SK-N-SH (cell line): ENCODE measurements around the gene MAP3K13. TPM values are rescaled to one million over a fixed set of nuclear protein-coding genes. Genes with fewer than 3 reads are reported as not detected.

Experiments
- CTCF ChIA-PET: fragments of 300-600, 350-600 bp; formaldehyde crosslinking; extraction: SDS; loops from one replicate; lab custom pipeline; 2021; lab: Yijun Ruan, JAX
- POLR2A ChIA-PET: fragments of 350-600 bp; sonication (Branson Sonifier 250); formaldehyde crosslinking; extraction: SDS; loops from one replicate; lab custom pipeline; 2020; ENCODE audit warnings: antibody characterized with exemption, inconsistent platforms; lab: Yijun Ruan, JAX
- DNase-seq: peaks from one replicate; pipeline ENCODE4 v3.0.0; 2012
- H2AFZ ChIP-seq: fragments of 200-600 bp; sonication (generic); 2 replicates; pipeline ENCODE4 v1.8.1; 2016; ENCODE audit warnings: antibody characterized with exemption, mild to moderate bottlenecking, low read depth
- H3F3A ChIP-seq: fragments of 200-600 bp; sonication (generic); replicated peaks from 2 replicates; pipeline ENCODE3; 2016; ENCODE audit warnings: antibody characterized with exemption, mild to moderate bottlenecking; ENCODE audit not compliant: insufficient read depth
- H3K27ac ChIP-seq, 2 experiments: fragments of 200-500 bp in 1 of 2; fragments of 200-600 bp in 1 of 2; sonication (Bioruptor generic) in 1 of 2; sonication (generic), shearing (Covaris generic) in 1 of 2; 2 replicates each; pipeline versions ENCODE4 v1.5.1 to v1.6.1; 2014 to 2016; ENCODE audit warnings: low read depth in 2 of 2, inconsistent platforms in 1 of 2, low read length in 1 of 2, mild to moderate bottlenecking in 1 of 2, mixed read lengths in 1 of 2
- H3K27me3 ChIP-seq: fragments of 200-600 bp; sonication (generic), shearing (Covaris generic); 2 replicates; pipeline ENCODE4 v1.6.1; 2016; ENCODE audit warnings: mixed run types; ENCODE audit not compliant: insufficient read depth
- H3K36me3 ChIP-seq, 2 experiments: fragments of 200-500 bp in 1 of 2; fragments of 200-600 bp in 1 of 2; sonication (Bioruptor generic) in 1 of 2; sonication (generic) in 1 of 2; replicated peaks in 1 of 2; 2 replicates each; pipeline versions ENCODE3 to v1.5.1; 2014 to 2016; ENCODE audit warnings: low read length in 1 of 2, mild to moderate bottlenecking in 1 of 2; ENCODE audit not compliant: insufficient read depth in 2 of 2, control insufficient read depth in 1 of 2
- H3K4me1 ChIP-seq, 2 experiments: fragments of 200-500 bp in 1 of 2; fragments of 200-600 bp in 1 of 2; sonication (Bioruptor generic) in 1 of 2; sonication (generic), shearing (Covaris generic) in 1 of 2; 2 replicates each; pipeline versions ENCODE4 v1.5.1 to v1.6.1; 2014 to 2016; ENCODE audit warnings: low read depth in 1 of 2, low read length in 1 of 2, mixed run types in 1 of 2; ENCODE audit not compliant: insufficient read depth in 2 of 2, control insufficient read depth in 1 of 2
- H3K4me2 ChIP-seq: fragments of 200-600 bp; sonication (generic), shearing (Covaris generic); 2 replicates; pipeline ENCODE4 v1.6.1; 2017; ENCODE audit warnings: mixed run types
- H3K4me3 ChIP-seq, 2 experiments: fragments of 200-500 bp in 1 of 2; fragments of 200-600 bp in 1 of 2; sonication (Bioruptor generic) in 1 of 2; sonication (generic), shearing (Covaris generic) in 1 of 2; 2 replicates each; pipeline versions ENCODE4 v1.5.1 to v1.8.1; 2014 to 2016; ENCODE audit warnings: low read depth in 2 of 2, inconsistent platforms in 1 of 2, low read length in 1 of 2, mild to moderate bottlenecking in 1 of 2, mixed read lengths in 1 of 2, moderate library complexity in 1 of 2
- H3K79me2 ChIP-seq: fragments of 200-600 bp; sonication (generic); 2 replicates; pipeline ENCODE4 v1.8.1; 2017; ENCODE audit warnings: mild to moderate bottlenecking; ENCODE audit not compliant: insufficient read depth
- H3K9ac ChIP-seq: fragments of 200-600 bp; sonication (generic); 2 replicates; pipeline ENCODE4 v1.6.1; 2017; ENCODE audit warnings: mixed run types
- H3K9me2 ChIP-seq: fragments of 200-600 bp; sonication (generic); 2 replicates; pipeline ENCODE4 v1.6.1; 2017; ENCODE audit warnings: mixed run types
- H3K9me3 ChIP-seq: fragments of 200-600 bp; sonication (generic); 2 replicates; pipeline ENCODE4 v1.6.1; 2017; ENCODE audit warnings: mixed run types, mild to moderate bottlenecking, moderate library complexity
- H4K20me1 ChIP-seq: fragments of 200-600 bp; sonication (generic); 2 replicates; pipeline ENCODE4 v1.6.1; 2017; ENCODE audit warnings: mild to moderate bottlenecking, mixed run types; ENCODE audit not compliant: insufficient read depth
- FOXJ3 ChIP-seq: sonication (generic); formaldehyde crosslinking; IDR thresholded peaks from 2 replicates; pipeline ENCODE4 v1.5.1; 2020; ENCODE audit warnings: mild to moderate bottlenecking, missing genetic modification reagents
- FOXM1 ChIP-seq: IDR thresholded peaks from 2 replicates; pipeline ENCODE4 v1.4.0; 2012; ENCODE audit warnings: low read depth, mild to moderate bottlenecking
- JUND ChIP-seq: IDR thresholded peaks from 2 replicates; pipeline ENCODE4 v1.4.0; 2012
- NRF1 ChIP-seq: IDR thresholded peaks from 2 replicates; pipeline ENCODE4 v1.6.1; 2012; ENCODE audit warnings: low read depth, mild to moderate bottlenecking, low read length
- POLR2AphosphoS5 ChIP-seq: IDR thresholded peaks from 2 replicates; pipeline ENCODE4 v1.6.1; 2012; ENCODE audit warnings: low read depth, low read length
- RCOR1 ChIP-seq: fragments of 150-350 bp; IDR thresholded peaks from 2 replicates; pipeline ENCODE4 v1.6.1; 2017; ENCODE audit warnings: antibody characterized with exemption, low read length
- RFX5 ChIP-seq: IDR thresholded peaks from 2 replicates; pipeline ENCODE4 v1.6.1; 2012; ENCODE audit warnings: mild to moderate bottlenecking, improper control_type of control experiment, low read length
- SIN3A ChIP-seq: IDR thresholded peaks from 2 replicates; pipeline ENCODE4 v1.6.1; 2012; ENCODE audit warnings: low read depth, mild to moderate bottlenecking, low read length, moderate library complexity, borderline replicate concordance
- SMC3 ChIP-seq: IDR thresholded peaks from 2 replicates; pipeline ENCODE4 v1.6.1; 2012; ENCODE audit warnings: low read depth, low read length, improper control_type of control experiment
- WGBS: methylation state at CpG from one replicate; pipeline ENCODE4 v1.1.6; 2017; ENCODE audit warnings: low lambda C conversion rate; 5-methylcytosine and 5-hydroxymethylcytosine counted together
- polyA plus RNA-seq, 3 experiments: library from polyadenylated mRNA; depleted of rRNA; stranded (reverse); fragments of >200 nt; gene quantifications; 2 replicates each; pipeline ENCODE4 v1.2.3, GENCODE V29; 2012
- TF ChIP-seq, protein P1 (sequence below): IDR thresholded peaks from 2 replicates; pipeline ENCODE4; 2012
- TF ChIP-seq, protein P2 (sequence below): fragments of 150-350 bp; IDR thresholded peaks from 2 replicates; pipeline ENCODE4 v1.6.1; 2017; ENCODE audit warnings: antibody characterized with exemption, low read length, low read depth, borderline replicate concordance
- TF ChIP-seq, protein P3 (sequence below): IDR thresholded peaks from 2 replicates; pipeline ENCODE4 v1.6.1; 2012; ENCODE audit warnings: mild to moderate bottlenecking, low read depth, low read length, moderate library complexity

MAP3K13 gene
- polyA plus RNA-seq, 1 of the 3 experiments (the other 2 are of a cell fraction), result 9.1 TPM

DNA sequence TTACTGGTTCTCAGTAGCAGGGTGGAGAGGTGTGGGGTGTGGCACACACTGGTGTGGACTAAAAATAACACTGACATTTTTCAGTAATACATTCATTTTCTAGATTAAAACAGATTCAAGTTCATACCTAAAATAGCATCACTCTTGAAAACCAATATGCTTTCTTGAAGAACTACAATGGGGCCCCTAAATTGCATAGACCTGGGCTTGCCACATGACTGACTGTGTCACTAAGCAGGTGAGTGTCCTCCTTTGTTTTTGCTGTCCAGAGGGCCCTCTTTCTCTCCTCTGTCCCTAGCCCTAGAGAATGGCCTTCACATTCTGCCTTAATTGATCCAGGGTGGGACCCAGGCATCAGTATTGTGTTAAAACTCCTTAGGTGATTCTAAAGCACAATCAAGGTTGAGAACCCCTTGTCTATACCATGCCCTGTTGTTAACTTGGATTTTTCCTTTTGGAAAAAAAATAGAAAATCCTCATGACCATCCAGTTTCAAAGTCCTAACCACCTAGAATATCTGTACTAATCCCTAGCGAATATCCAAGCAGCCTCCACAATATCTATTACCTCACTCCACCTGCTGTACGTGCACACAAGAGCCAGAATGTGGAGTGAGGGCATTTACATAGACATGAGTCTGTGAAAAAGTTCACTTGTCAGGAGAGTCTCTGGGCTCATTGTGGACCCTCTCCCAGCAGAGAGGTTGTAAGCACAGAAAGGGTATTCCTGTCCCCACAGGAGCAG is 154.6 kb downstream of the MAP3K13 start:
- CTCF ChIA-PET, result interaction anchor here (1.2 kb wide), 1 partner anchor 9 kb away, joined by 5 read pairs; no protein-coding TSS in a partner anchor
- TF ChIP-seq JUND (no peak), RCOR1 (no peak), SMC3 (no peak), NRF1 (no peak), RFX5 (no peak), SIN3A (no peak), FOXM1 (no peak), POLR2AphosphoS5 (no peak), FOXJ3 (CRISPR knock-in tag) (no peak)
- TF ChIP-seq, protein P1, sequence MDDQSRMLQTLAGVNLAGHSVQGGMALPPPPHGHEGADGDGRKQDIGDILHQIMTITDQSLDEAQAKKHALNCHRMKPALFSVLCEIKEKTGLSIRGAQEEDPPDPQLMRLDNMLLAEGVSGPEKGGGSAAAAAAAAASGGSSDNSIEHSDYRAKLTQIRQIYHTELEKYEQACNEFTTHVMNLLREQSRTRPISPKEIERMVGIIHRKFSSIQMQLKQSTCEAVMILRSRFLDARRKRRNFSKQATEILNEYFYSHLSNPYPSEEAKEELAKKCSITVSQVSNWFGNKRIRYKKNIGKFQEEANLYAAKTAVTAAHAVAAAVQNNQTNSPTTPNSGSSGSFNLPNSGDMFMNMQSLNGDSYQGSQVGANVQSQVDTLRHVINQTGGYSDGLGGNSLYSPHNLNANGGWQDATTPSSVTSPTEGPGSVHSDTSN, result no peak
- TF ChIP-seq, protein P2, sequence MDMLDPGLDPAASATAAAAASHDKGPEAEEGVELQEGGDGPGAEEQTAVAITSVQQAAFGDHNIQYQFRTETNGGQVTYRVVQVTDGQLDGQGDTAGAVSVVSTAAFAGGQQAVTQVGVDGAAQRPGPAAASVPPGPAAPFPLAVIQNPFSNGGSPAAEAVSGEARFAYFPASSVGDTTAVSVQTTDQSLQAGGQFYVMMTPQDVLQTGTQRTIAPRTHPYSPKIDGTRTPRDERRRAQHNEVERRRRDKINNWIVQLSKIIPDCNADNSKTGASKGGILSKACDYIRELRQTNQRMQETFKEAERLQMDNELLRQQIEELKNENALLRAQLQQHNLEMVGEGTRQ, result no peak
- TF ChIP-seq, protein P3, sequence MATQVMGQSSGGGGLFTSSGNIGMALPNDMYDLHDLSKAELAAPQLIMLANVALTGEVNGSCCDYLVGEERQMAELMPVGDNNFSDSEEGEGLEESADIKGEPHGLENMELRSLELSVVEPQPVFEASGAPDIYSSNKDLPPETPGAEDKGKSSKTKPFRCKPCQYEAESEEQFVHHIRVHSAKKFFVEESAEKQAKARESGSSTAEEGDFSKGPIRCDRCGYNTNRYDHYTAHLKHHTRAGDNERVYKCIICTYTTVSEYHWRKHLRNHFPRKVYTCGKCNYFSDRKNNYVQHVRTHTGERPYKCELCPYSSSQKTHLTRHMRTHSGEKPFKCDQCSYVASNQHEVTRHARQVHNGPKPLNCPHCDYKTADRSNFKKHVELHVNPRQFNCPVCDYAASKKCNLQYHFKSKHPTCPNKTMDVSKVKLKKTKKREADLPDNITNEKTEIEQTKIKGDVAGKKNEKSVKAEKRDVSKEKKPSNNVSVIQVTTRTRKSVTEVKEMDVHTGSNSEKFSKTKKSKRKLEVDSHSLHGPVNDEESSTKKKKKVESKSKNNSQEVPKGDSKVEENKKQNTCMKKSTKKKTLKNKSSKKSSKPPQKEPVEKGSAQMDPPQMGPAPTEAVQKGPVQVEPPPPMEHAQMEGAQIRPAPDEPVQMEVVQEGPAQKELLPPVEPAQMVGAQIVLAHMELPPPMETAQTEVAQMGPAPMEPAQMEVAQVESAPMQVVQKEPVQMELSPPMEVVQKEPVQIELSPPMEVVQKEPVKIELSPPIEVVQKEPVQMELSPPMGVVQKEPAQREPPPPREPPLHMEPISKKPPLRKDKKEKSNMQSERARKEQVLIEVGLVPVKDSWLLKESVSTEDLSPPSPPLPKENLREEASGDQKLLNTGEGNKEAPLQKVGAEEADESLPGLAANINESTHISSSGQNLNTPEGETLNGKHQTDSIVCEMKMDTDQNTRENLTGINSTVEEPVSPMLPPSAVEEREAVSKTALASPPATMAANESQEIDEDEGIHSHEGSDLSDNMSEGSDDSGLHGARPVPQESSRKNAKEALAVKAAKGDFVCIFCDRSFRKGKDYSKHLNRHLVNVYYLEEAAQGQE, result no peak
- POLR2A ChIA-PET, result no interaction called here
- DNase-seq, result no peak
- H2AFZ ChIP-seq, result no peak overlapping the region
- H3K9me2 ChIP-seq, result no peaks in the 10 kb centered on the region
- no peak overlapping the region for H3K9ac ChIP-seq
- no peak overlapping the region for H3K4me2 ChIP-seq
- H3K27ac ChIP-seq, result no peak overlapping the region
- H4K20me1 ChIP-seq, result no peaks in the 10 kb centered on the region
- H3K36me3 ChIP-seq, result no peaks in the 10 kb centered on the region
- H3K4me1 ChIP-seq, result no peaks in the 10 kb centered on the region
- no peaks in the 10 kb centered on the region for H3K9me3 ChIP-seq
- H3F3A ChIP-seq, result no peaks in the 10 kb centered on the region
- H3K79me2 ChIP-seq, result no peaks in the 10 kb centered on the region
- no peaks in the 10 kb centered on the region; the same call in 1 of the 2 replicates for H3K27me3 ChIP-seq
- 54% methylated on average over 2 of the region's 2 CpGs for whole genome bisulfite sequencing
- no peak overlapping the region for H3K4me3 ChIP-seq
